ENCODE measurements around the gene PTPN4.

- TF ChIP-seq CTCF (IDR thresholded peaks at IDR 0.05; ENCODE audit: control extremely low read depth in 1 of 3, insufficient read depth in 1 of 3, low read depth in 1 of 3, low read length in 3 of 3) (no peak), ATF3 (IDR thresholded peaks at IDR 0.05; ENCODE audit: insufficient read depth, low read depth, low read length) (no peak), SIRT6 (IDR thresholded peaks at IDR 0.05; ENCODE audit: low read length) (no peak), SP1 (IDR thresholded peaks at IDR 0.05; ENCODE audit: low read depth, low read length) (no peak), EP300 (IDR thresholded peaks at IDR 0.05; ENCODE audit: borderline replicate concordance in 1 of 2, low read depth in 2 of 2, low read length in 2 of 2) (no peak), EZH2 (IDR thresholded peaks at IDR 0.05; ENCODE audit: low read depth, low read length, severe bottlenecking) (no peak), SP4 (IDR thresholded peaks at IDR 0.05; ENCODE audit: low read length) (no peak), CHD1 (IDR thresholded peaks at IDR 0.05; ENCODE audit: low read depth, low read length) (no peak), POLR2AphosphoS5 (IDR thresholded peaks at IDR 0.05; ENCODE audit: low read depth, low read length) (no peak), SIN3A (conservative IDR thresholded peaks at IDR 0.05 in 1 of 2, IDR thresholded peaks at IDR 0.05 in 1 of 2; ENCODE audit: low read depth in 1 of 2, low read length in 2 of 2) (no peak), YY1 (IDR thresholded peaks at IDR 0.05; ENCODE audit: low read depth, low read length) (no peak)
These were observed 49.4 kb upstream of the PTPN4 start for GRCh38 chr2:119710281-119710680.

All from H1 (cell line).